Measurements from ENCODE around the gene DGLUCY.

GRCh38 chr14:91205459-91205858 is 91.6 kb downstream of the DGLUCY start:
- TF ChIP-seq CTCF (IDR thresholded peaks at IDR 0.05) (no peak), ZFX (IDR thresholded peaks at IDR 0.05; ENCODE audit: borderline replicate concordance) (no peak)
